Thyroid gland (tissue), 4 donors: ENCODE results near the gene NDUFA11.

Source experiments
- CTCF ChIP-seq, 6 experiments: fragments of 200-600 bp in 3 of 6; fragments of 450-650 bp in 3 of 6; sonication (generic) in 3 of 6; IDR thresholded peaks; one replicate each; pipeline ENCODE4 v1.5.1; 2016 to 2019; ENCODE audit warnings: antibody characterized with exemption in 6 of 6, mild to moderate bottlenecking in 2 of 6, inconsistent platforms in 1 of 6, moderate library complexity in 1 of 6
- POLR2A ChIP-seq, 2 donors: fragments of 450-650 bp; IDR thresholded peaks; one replicate each; pipeline ENCODE4 v1.6.1; 2017; ENCODE audit warnings: antibody characterized with exemption in 2 of 2, mild to moderate bottlenecking in 2 of 2, moderate library complexity in 1 of 2

- TF ChIP-seq POLR2A (IDR thresholded peaks at IDR 0.05) (no peak), CTCF (IDR thresholded peaks at IDR 0.05) (no peak)
These were observed 5.3 kb upstream of the NDUFA11 start for GRCh38 chr19:5908773-5909442.
